ENCODE results near the gene EPHB2.

The EPHB2 gene

DNA sequence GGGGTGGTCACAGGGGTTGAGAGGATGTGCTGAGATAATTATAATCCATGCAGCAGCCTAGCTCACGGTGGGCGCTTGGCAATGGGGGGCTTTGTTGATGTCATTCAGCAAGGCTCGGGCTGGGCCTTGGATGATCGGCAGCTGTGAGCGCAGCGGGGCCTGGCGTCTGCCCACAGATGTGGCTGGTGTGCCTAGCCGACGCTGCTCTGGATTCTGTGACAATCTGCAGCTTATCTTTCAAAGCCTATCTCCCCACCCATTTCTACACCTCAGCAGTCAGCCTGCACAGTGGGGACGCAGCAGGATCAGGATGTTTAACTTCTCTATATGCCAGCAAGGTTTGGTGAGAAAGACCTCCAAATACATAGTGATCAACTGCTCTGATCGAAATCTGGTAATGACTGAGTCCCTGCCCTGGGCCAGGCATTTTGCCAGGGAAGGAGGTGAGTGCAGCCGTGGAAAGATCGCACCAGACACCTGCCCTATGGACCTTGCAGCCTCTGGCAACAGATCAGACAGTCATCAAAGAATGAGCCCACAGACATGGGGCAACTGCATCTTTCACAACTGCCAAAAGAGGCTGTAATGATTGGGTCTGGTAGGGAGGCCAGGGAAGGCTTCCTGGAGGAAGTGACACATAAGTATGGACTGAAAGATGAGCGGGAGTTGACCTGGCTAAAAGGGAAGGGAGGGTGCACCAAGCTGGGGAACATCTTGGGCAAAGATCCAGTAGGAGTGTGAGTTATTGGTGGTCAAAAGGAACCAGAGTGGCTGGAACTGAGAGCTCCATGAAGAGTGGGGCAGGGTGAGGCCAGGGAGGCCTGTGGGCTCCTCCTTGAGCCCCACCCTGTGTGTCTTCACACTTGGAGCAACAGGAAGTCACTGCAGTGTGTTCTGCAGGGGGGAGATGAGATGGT is 35.3 kb downstream of the EPHB2 start:
- DNase-seq (ENCODE audit: low read depth), result peak; percentile 54
- TF ChIP-seq MYC (IDR thresholded peaks at IDR 0.05; ENCODE audit: low read depth, low read length), result no peak
- no peak for TF ChIP-seq POLR2A (IDR thresholded peaks at IDR 0.05; ENCODE audit: extremely low read depth, insufficient read length)
- TF ChIP-seq, protein P1, sequence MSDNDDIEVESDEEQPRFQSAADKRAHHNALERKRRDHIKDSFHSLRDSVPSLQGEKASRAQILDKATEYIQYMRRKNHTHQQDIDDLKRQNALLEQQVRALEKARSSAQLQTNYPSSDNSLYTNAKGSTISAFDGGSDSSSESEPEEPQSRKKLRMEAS (IDR thresholded peaks at IDR 0.05; ENCODE audit: low read depth, low read length), result no peak
- TF ChIP-seq, protein P2, sequence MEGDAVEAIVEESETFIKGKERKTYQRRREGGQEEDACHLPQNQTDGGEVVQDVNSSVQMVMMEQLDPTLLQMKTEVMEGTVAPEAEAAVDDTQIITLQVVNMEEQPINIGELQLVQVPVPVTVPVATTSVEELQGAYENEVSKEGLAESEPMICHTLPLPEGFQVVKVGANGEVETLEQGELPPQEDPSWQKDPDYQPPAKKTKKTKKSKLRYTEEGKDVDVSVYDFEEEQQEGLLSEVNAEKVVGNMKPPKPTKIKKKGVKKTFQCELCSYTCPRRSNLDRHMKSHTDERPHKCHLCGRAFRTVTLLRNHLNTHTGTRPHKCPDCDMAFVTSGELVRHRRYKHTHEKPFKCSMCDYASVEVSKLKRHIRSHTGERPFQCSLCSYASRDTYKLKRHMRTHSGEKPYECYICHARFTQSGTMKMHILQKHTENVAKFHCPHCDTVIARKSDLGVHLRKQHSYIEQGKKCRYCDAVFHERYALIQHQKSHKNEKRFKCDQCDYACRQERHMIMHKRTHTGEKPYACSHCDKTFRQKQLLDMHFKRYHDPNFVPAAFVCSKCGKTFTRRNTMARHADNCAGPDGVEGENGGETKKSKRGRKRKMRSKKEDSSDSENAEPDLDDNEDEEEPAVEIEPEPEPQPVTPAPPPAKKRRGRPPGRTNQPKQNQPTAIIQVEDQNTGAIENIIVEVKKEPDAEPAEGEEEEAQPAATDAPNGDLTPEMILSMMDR (IDR thresholded peaks at IDR 0.05; ENCODE audit: low read depth, low read length), result no peak
- H3K4me3 ChIP-seq (ENCODE audit: low read depth, low read length), result no peak overlapping the region

DNA sequence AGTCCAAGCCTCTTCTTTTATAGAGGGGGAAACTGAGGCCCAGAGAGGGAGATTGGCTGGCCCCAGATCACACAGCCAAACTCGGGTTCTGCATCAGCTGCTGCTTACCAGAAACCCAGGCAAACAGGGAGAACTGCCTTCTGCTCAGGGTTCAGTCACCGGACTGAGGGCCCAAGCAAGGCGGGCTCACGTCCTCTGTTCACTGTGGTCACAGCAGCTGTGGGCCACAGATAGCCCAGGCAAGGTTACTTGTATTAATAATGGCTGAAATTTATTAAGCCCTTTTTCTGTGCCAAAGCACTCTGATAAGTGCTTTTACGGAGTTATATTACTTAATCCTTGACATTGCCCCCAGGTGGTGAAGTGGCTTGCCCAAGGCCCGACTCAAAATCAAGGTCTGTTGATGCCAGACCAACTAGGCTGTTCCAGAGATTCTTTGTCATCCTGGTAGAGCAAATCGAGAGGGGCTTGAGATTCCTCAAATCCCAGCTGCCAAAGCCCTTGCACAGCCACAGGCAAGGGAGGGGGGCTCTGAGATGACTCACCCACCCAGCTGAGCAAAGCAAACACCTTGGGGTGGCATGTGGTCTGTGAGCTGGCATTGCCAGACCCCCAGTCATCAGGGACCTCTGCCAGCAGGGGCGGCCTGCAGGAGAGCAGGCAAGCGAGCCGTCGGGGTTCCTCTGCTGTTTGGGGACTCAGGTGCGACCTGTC is 36.5 kb downstream of the EPHB2 start:
- DNase-seq (ENCODE audit: low read depth), result no peak
- H3K4me3 ChIP-seq (ENCODE audit: low read depth, low read length), result no peak overlapping the region
- TF ChIP-seq, protein P1 (IDR thresholded peaks at IDR 0.05; ENCODE audit: low read depth, low read length), result no peak
- TF ChIP-seq MYC (IDR thresholded peaks at IDR 0.05; ENCODE audit: low read depth, low read length) (no peak), POLR2A (IDR thresholded peaks at IDR 0.05; ENCODE audit: extremely low read depth, insufficient read length) (no peak)
- TF ChIP-seq, protein P2 (IDR thresholded peaks at IDR 0.05; ENCODE audit: low read depth, low read length), result no peak

DNA sequence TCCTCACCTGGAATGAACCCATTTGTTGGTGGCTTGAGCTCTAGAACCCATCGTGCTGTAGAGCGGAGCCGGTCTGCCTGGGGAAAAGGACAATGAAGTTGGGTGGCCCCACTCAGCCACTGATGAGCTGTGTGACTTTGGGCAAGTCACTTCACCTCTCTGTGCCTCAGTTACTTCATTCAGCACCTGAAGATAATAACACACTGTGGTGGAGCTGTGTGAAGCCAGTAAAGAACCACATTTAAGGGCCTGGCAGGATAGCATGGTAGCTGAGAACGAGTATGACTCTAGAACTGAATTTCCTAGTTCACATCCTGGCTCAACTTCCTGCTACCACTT is 37.1 kb downstream of the EPHB2 start:
- DNase-seq (ENCODE audit: low read depth), result no peak
- TF ChIP-seq, protein P1 (IDR thresholded peaks at IDR 0.05; ENCODE audit: low read depth, low read length), result no peak
- TF ChIP-seq POLR2A (IDR thresholded peaks at IDR 0.05; ENCODE audit: extremely low read depth, insufficient read length), result no peak
- TF ChIP-seq MYC (IDR thresholded peaks at IDR 0.05; ENCODE audit: low read depth, low read length), result no peak
- TF ChIP-seq, protein P2 (IDR thresholded peaks at IDR 0.05; ENCODE audit: low read depth, low read length), result no peak
- no peak overlapping the region for H3K4me3 ChIP-seq (ENCODE audit: low read depth, low read length)

DNA sequence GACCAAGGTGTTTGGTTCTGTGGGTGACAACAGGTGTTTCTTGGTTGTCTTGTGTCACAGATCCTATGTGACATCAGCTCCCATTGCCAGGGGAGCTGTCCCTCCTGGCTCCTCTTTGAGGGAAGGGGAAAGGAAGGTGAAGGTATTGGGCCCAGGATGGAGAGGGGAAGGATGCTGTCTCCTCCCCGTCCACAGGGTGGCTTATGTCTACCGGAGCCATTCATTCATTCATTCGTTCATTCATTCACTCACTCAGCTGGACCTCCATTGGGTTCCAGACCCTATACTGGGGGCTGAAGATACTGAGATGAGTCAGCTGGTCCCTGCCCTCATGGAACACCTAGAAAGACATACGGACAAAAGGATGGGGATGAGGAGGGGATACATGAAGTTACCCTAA is 38.9 kb downstream of the EPHB2 start:
- no peak for DNase-seq (ENCODE audit: low read depth)
- H3K4me3 ChIP-seq (ENCODE audit: low read depth, low read length), result no peak overlapping the region
- TF ChIP-seq POLR2A (IDR thresholded peaks at IDR 0.05; ENCODE audit: extremely low read depth, insufficient read length) (no peak), MYC (IDR thresholded peaks at IDR 0.05; ENCODE audit: low read depth, low read length) (no peak)
- TF ChIP-seq, protein P1 (IDR thresholded peaks at IDR 0.05; ENCODE audit: low read depth, low read length), result no peak
- TF ChIP-seq, protein P2 (IDR thresholded peaks at IDR 0.05; ENCODE audit: low read depth, low read length), result no peak

DNA sequence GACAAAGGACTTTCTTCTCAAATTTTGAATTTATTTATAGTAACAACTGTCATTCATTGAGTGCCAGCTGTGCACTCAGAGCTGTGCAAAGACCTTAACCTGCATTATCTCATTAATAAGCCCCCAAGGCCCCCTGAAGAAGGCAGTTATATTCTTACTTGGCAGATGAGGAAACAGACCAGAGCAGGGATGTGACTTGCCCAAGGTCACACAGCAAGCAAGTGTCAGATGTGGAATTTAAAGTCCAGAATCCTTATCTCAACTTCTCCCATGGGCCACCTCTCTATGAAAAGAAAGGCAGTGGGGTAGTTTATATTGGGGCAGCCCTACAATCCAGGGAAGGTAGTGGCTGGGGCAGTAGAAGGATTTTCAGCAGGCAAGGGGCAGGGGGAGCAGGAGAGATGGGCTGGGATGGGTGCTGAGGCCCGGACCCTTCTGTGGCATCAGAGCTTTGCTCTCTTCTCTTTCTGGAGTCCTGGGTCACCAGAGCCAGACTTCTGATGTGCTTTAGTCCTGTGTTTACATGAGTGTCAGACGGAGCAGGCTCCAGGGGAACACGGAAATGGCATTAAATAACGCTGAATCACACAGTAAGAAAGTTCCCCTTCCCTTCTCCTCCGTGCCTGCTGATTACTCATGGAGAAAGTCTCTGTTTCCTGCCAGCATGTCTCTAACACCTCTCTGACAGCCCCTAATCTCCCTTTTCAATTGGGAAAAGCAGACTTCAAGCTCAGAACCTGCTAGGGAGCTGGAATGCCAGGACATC is 39.5 kb downstream of the EPHB2 start:
- no peak overlapping the region for H3K4me3 ChIP-seq (ENCODE audit: low read depth, low read length)
- TF ChIP-seq, protein P1 (IDR thresholded peaks at IDR 0.05; ENCODE audit: low read depth, low read length), result no peak
- TF ChIP-seq POLR2A (IDR thresholded peaks at IDR 0.05; ENCODE audit: extremely low read depth, insufficient read length), result no peak
- TF ChIP-seq, protein P2 (IDR thresholded peaks at IDR 0.05; ENCODE audit: low read depth, low read length), result no peak
- peak; percentile 50 for DNase-seq (ENCODE audit: low read depth)
